Esophagus muscularis mucosa (tissue), 4 donors: Measurements from ENCODE around the gene CD7.

Experiments
- CTCF ChIP-seq, 3 experiments: fragments of 200-600 bp in 2 of 3; fragments of 450-650 bp in 1 of 3; sonication (generic) in 2 of 3; IDR thresholded peaks; one replicate each; pipeline ENCODE4 v1.5.1; 2017 to 2019; ENCODE audit warnings: antibody characterized with exemption in 3 of 3, mild to moderate bottlenecking in 2 of 3, moderate library complexity in 1 of 3
- EP300 ChIP-seq: sonication (generic); formaldehyde crosslinking; IDR thresholded peaks from one replicate; pipeline ENCODE4 v1.6.1; 2017; ENCODE audit warnings: antibody characterized with exemption
- POLR2A ChIP-seq: fragments of 450-650 bp; IDR thresholded peaks from one replicate; pipeline ENCODE4 v1.6.1; 2017; ENCODE audit warnings: antibody characterized with exemption, moderate library complexity, mild to moderate bottlenecking, low read depth
- POLR2AphosphoS5 ChIP-seq, 2 donors: sonication (generic); formaldehyde crosslinking; IDR thresholded peaks; one replicate each; pipeline ENCODE4 v1.6.1; 2017; ENCODE audit warnings: antibody characterized with exemption in 2 of 2

GRCh38 chr17:82285141-82285540, 32.3 kb downstream of the CD7 start:
- TF ChIP-seq CTCF (IDR thresholded peaks at IDR 0.05) (no peak), EP300 (no peak), POLR2AphosphoS5 (IDR thresholded peaks at IDR 0.05) (no peak), POLR2A (no peak)
